Caco-2 (cell line): ENCODE results near the gene MAMDC2. TPM values are rescaled to one million over a fixed set of nuclear protein-coding genes. Genes with fewer than 3 reads are reported as not detected.
A peak's percentile ranks its signal among the peaks of the same experiment; 100 is the strongest.

Experiments
- BruUV-seq: library from RNA; stranded (reverse); fragments of 400-500 nt; replicated peaks from 2 replicates; lab custom pipeline; 2021; lab: Mats Ljungman, UMichigan
- CTCF ChIA-PET: fragments of 300-600 bp; sonication (Branson Sonifier 250); formaldehyde crosslinking; loops from one replicate; lab custom pipeline; 2022; ENCODE audit warnings: antibody characterized with exemption; lab: Charles Lee
- POLR2A ChIA-PET: fragments of 300-600 bp; sonication (Branson Sonifier 250); formaldehyde crosslinking; loops from one replicate; lab custom pipeline; 2022; ENCODE audit warnings: antibody characterized with exemption; lab: Charles Lee
- DNase-seq, 2 experiments: peaks; one replicate each; pipeline versions ENCODE4 v3.0.0 to v3.0.0-alpha.2; 2020 to 2022
- H3K27me3 ChIP-seq: replicated peaks from 2 replicates; pipeline ENCODE4 v1.6.0; 2011; ENCODE audit warnings: low read length; ENCODE audit not compliant: control insufficient read depth, insufficient read depth
- H3K36me3 ChIP-seq: 2 replicates; pipeline ENCODE4 v1.5.1; 2011; ENCODE audit warnings: low read length; ENCODE audit not compliant: control insufficient read depth, insufficient read depth
- H3K4me1 ChIP-seq: fragments of 250-450 bp; sonication (Bioruptor Pico); 2 replicates; pipeline ENCODE4 v1.5.1; 2020; ENCODE audit warnings: mild to moderate bottlenecking
- H3K4me3 ChIP-seq: 2 replicates; pipeline ENCODE4 v1.5.1; 2011; ENCODE audit warnings: low read depth, mild to moderate bottlenecking, control low read depth, low read length
- H3K9me3 ChIP-seq: fragments of 250-450 bp; sonication (Bioruptor Pico); 2 replicates; pipeline ENCODE4 v1.5.1; 2020; ENCODE audit warnings: mild to moderate bottlenecking, moderate library complexity
- H3K27ac Mint-ChIP-seq: one replicate; pipeline ENCODE4 v1.8.0; 2022; ENCODE audit warnings: mixed read lengths; ENCODE audit not compliant: unreplicated experiment
- H3K27me3 Mint-ChIP-seq: one replicate; pipeline ENCODE4 v1.8.0; 2022; ENCODE audit warnings: mixed read lengths; ENCODE audit not compliant: insufficient read depth, unreplicated experiment
- H3K36me3 Mint-ChIP-seq: one replicate; pipeline ENCODE4 v1.8.0; 2022; ENCODE audit warnings: mild to moderate bottlenecking, mixed read lengths; ENCODE audit not compliant: insufficient read depth, unreplicated experiment
- H3K4me1 Mint-ChIP-seq: one replicate; pipeline ENCODE4 v1.8.0; 2022; ENCODE audit warnings: low read depth, mixed read lengths; ENCODE audit not compliant: unreplicated experiment
- H3K4me3 Mint-ChIP-seq: one replicate; pipeline ENCODE4 v1.8.0; 2022; ENCODE audit warnings: mild to moderate bottlenecking, moderate library complexity, mixed read lengths; ENCODE audit not compliant: unreplicated experiment
- H3K9me3 Mint-ChIP-seq: one replicate; pipeline ENCODE4 v1.8.0; 2022; ENCODE audit warnings: mixed read lengths; ENCODE audit not compliant: unreplicated experiment
- CTCF ChIP-seq, 2 experiments: fragments of 200-600 bp in 1 of 2; IDR thresholded peaks; 1 replicate in 1 of 2; 2 replicates in 1 of 2; pipeline versions ENCODE4 v1.5.1 to v1.8.0; 2011 to 2022; ENCODE audit warnings: antibody characterized with exemption in 1 of 2, control low read depth in 1 of 2, inconsistent platforms in 1 of 2, low read depth in 1 of 2, low read length in 1 of 2, mild to moderate bottlenecking in 1 of 2, moderate library complexity in 1 of 2; ENCODE audit not compliant: insufficient read depth in 1 of 2, severe bottlenecking in 1 of 2, unreplicated experiment in 1 of 2
- intact Hi-C: fragments of 100-400 bp; cut with micrococcal nuclease; formaldehyde crosslinking; loops from one replicate; pipeline ENCODE4 v1.10.0; 2022; ENCODE audit not compliant: unreplicated experiment
- total RNA-seq: library from RNA; stranded (reverse); gene quantifications from 2 replicates; pipeline ENCODE4 v1.2.3, GENCODE V29; 2022

MAMDC2 gene
- total RNA-seq, 1 experiment from 2014 or later, result not detected

- no peaks in the 10 kb centered on the region for H3K36me3 ChIP-seq
- intact Hi-C loops, result no loop called here
- H3K27me3 ChIP-seq, result no peaks in the 10 kb centered on the region
- ChIA-PET POLR2A (no interaction called here), CTCF (no interaction called here)
- H3K9me3 ChIP-seq, result no peaks in the 10 kb centered on the region
- no peaks in the 10 kb centered on the region for H3K4me1 ChIP-seq
- Mint-ChIP-seq H3K27me3 (no peaks in the 10 kb centered on the region), H3K4me1 (peaks cover 8% of the 10 kb centered on the region), H3K36me3 (peaks cover 30% of the 10 kb centered on the region), H3K9me3 (no peaks in the 10 kb centered on the region), H3K4me3 (peak overlapping the region; percentile 89), H3K27ac (peak overlapping the region; percentile 94)
- no peak for DNase-seq
- BruUV-seq, result no TSS peak
- TF ChIP-seq CTCF (IDR thresholded peaks at IDR 0.05; ENCODE audit: insufficient read depth in 1 of 2, low read depth in 1 of 2, low read length in 1 of 2, severe bottlenecking in 1 of 2, unreplicated experiment in 1 of 2), result no peak
- H3K4me3 ChIP-seq, result peak overlapping the region; percentile 54
Observed at GRCh38 chr9:70260007-70260443, 216.4 kb downstream of the MAMDC2 start.

GRCh38 chr9:70260606-70261005 lies 217.0 kb downstream of the MAMDC2 start:
- ChIA-PET CTCF (no interaction called here), POLR2A (no interaction called here)
- Histone ChIP-seq H3K4me1 (no peaks in the 10 kb centered on the region), H3K27me3 (no peaks in the 10 kb centered on the region), H3K4me3 (no peak overlapping the region), H3K9me3 (no peaks in the 10 kb centered on the region), H3K36me3 (no peaks in the 10 kb centered on the region)
- Mint-ChIP-seq H3K4me1 (peaks cover 8% of the 10 kb centered on the region), H3K27ac (no peak overlapping the region), H3K27me3 (no peaks in the 10 kb centered on the region), H3K4me3 (peak overlapping the region; percentile 89), H3K9me3 (no peaks in the 10 kb centered on the region), H3K36me3 (peaks cover 33% of the 10 kb centered on the region)
- DNase-seq, result no peak
- intact Hi-C loops, result no loop called here
- no peak for TF ChIP-seq CTCF (IDR thresholded peaks at IDR 0.05; ENCODE audit: insufficient read depth in 1 of 2, low read depth in 1 of 2, low read length in 1 of 2, severe bottlenecking in 1 of 2, unreplicated experiment in 1 of 2)
- no TSS peak for BruUV-seq

GRCh38 chr9:70261131-70261870 lies 217.7 kb downstream of the MAMDC2 start:
- no peak for DNase-seq
- peak overlapping the region; percentile 89 for H3K4me3 Mint-ChIP-seq
- no peaks in the 10 kb centered on the region for H3K9me3 Mint-ChIP-seq
- intact Hi-C loops, result no loop called here
- no peaks in the 10 kb centered on the region for H3K27me3 Mint-ChIP-seq
- no peak overlapping the region for H3K4me3 ChIP-seq
- TF ChIP-seq CTCF (IDR thresholded peaks at IDR 0.05; ENCODE audit: insufficient read depth in 1 of 2, low read depth in 1 of 2, low read length in 1 of 2, severe bottlenecking in 1 of 2, unreplicated experiment in 1 of 2), result no peak
- no peaks in the 10 kb centered on the region for H3K4me1 ChIP-seq
- H3K36me3 Mint-ChIP-seq, result peaks cover 33% of the 10 kb centered on the region
- no peaks in the 10 kb centered on the region for H3K36me3 ChIP-seq
- ChIA-PET POLR2A (no interaction called here), CTCF (no interaction called here)
- H3K4me1 Mint-ChIP-seq, result peaks cover 8% of the 10 kb centered on the region
- H3K27me3 ChIP-seq, result no peaks in the 10 kb centered on the region
- no peaks in the 10 kb centered on the region for H3K9me3 ChIP-seq
- no TSS peak for BruUV-seq
- no peak overlapping the region for H3K27ac Mint-ChIP-seq
